HG02678 (cell line): ENCODE results near the gene CHAD.

ENCODE experiments used
- ATAC-seq: cut with Tn5 transposase; IDR thresholded peaks from one replicate; pipeline ENCODE4 v1.9.1; 2021; ENCODE audit warnings: mild to moderate bottlenecking, moderate library complexity; ENCODE audit not compliant: unreplicated experiment

The CHAD gene

GRCh38 chr17:50458701-50459676 is 9.7 kb downstream of the CHAD start:
- ATAC-seq, result no peak

- no peak for ATAC-seq
Measured at GRCh38 chr17:50458270-50458669, 10.4 kb downstream of the CHAD start.

GRCh38 chr17:50457621-50458020 is 11.1 kb downstream of the CHAD start:
- ATAC-seq, result no peak

GRCh38 chr17:50453901-50454300 is 14.8 kb downstream of the CHAD start:
- ATAC-seq, result no peak

GRCh38 chr17:50452630-50453300 is 15.9 kb downstream of the CHAD start:
- ATAC-seq, result no peak

GRCh38 chr17:50451943-50452629 is 16.6 kb downstream of the CHAD start:
- no peak for ATAC-seq

- ATAC-seq, result no peak
Measured at GRCh38 chr17:50448643-50449042, 20.0 kb downstream of the CHAD start.

GRCh38 chr17:50447870-50448595 is 20.6 kb downstream of the CHAD start:
- ATAC-seq, result no peak

GRCh38 chr17:50445730-50446325 is 22.9 kb downstream of the CHAD start:
- ATAC-seq, result no peak

- no peak for ATAC-seq
Measured at GRCh38 chr17:50444841-50445715, 23.6 kb downstream of the CHAD start.

- ATAC-seq, result no peak
Measured at GRCh38 chr17:50443505-50443974, 25.1 kb downstream of the CHAD start.

GRCh38 chr17:50440838-50441829 is 27.5 kb downstream of the CHAD start:
- ATAC-seq, result no peak

- no peak for ATAC-seq
Measured at GRCh38 chr17:50440172-50440837, 28.4 kb downstream of the CHAD start.

- ATAC-seq, result no peak
Measured at GRCh38 chr17:50439008-50439407, 29.7 kb downstream of the CHAD start.

- ATAC-seq, result no peak
Measured at GRCh38 chr17:50437409-50437808, 31.3 kb downstream of the CHAD start.

GRCh38 chr17:50432125-50432762 is 36.4 kb downstream of the CHAD start:
- no peak for ATAC-seq
